CD14-positive monocyte (primary cell): Measurements from ENCODE around the gene FH. TPM values are rescaled to one million over a fixed set of nuclear protein-coding genes. Genes with fewer than 3 reads are reported as not detected.

Source experiments
- DNase-seq, 3 donors: peaks; one replicate each; pipeline ENCODE4 v3.0.0-alpha.2; 2011 to 2022
- H2AFZ ChIP-seq: 2 replicates; pipeline ENCODE4 v1.6.0; 2012; ENCODE audit warnings: mild to moderate bottlenecking, low read depth, low read length, inconsistent platforms; ENCODE audit not compliant: insufficient read depth, poor library complexity, severe bottlenecking
- H3K27ac ChIP-seq, 2 donors: 1 replicate in 1 of 2; 2 replicates in 1 of 2; pipeline ENCODE4 v1.5.1; 2012 to 2013; ENCODE audit warnings: low read length in 2 of 2, control low read depth in 1 of 2, inconsistent platforms in 1 of 2, low read depth in 1 of 2, mild to moderate bottlenecking in 1 of 2
- H3K27me3 ChIP-seq, 2 donors: one replicate each; pipeline versions ENCODE4 v1.6.0 to v1.6.1; 2011 to 2013; ENCODE audit warnings: low read length in 2 of 2; ENCODE audit not compliant: control insufficient read depth in 2 of 2, insufficient read depth in 2 of 2
- H3K36me3 ChIP-seq, 2 donors: replicated peaks in 1 of 2; 1 replicate in 1 of 2; 2 replicates in 1 of 2; pipeline versions ENCODE4 v1.5.1 to v1.6.1; 2012 to 2013; ENCODE audit warnings: low read length in 2 of 2, control low read depth in 1 of 2, inconsistent platforms in 1 of 2, mild to moderate bottlenecking in 1 of 2; ENCODE audit not compliant: insufficient read depth in 2 of 2, control insufficient read depth in 1 of 2
- H3K4me1 ChIP-seq, 2 donors: 1 replicate in 1 of 2; 2 replicates in 1 of 2; pipeline versions ENCODE4 v1.5.1 to v1.6.1; 2012 to 2013; ENCODE audit warnings: low read length in 2 of 2, control low read depth in 1 of 2, inconsistent platforms in 1 of 2, mild to moderate bottlenecking in 1 of 2, moderate library complexity in 1 of 2; ENCODE audit not compliant: insufficient read depth in 2 of 2, control insufficient read depth in 1 of 2
- H3K4me2 ChIP-seq: replicated peaks from 2 replicates; pipeline ENCODE3; 2012; ENCODE audit warnings: low read length, moderate library complexity, mild to moderate bottlenecking; ENCODE audit not compliant: poor library complexity, severe bottlenecking; ENCODE audit errors: extremely low read depth
- H3K4me3 ChIP-seq, 3 experiments: fragments of 200-600 bp in 1 of 3; sonication (generic) in 1 of 3; replicated peaks in 1 of 3; 1 replicate in 2 of 3; 2 replicates in 1 of 3; pipeline ENCODE4 v1.5.1; 2011 to 2013; ENCODE audit warnings: low read length in 3 of 3, mild to moderate bottlenecking in 3 of 3, control low read depth in 2 of 3, low read depth in 2 of 3, inconsistent platforms in 1 of 3, moderate library complexity in 1 of 3
- H3K79me2 ChIP-seq: 2 replicates; pipeline ENCODE4 v1.6.0; 2012; ENCODE audit warnings: mild to moderate bottlenecking, control low read depth, inconsistent platforms, low read length, moderate library complexity; ENCODE audit not compliant: insufficient read depth
- H3K9ac ChIP-seq: 2 replicates; pipeline ENCODE4 v1.6.0; 2017; ENCODE audit warnings: low read length, mild to moderate bottlenecking; ENCODE audit not compliant: insufficient read depth, poor library complexity, severe bottlenecking
- H3K9me3 ChIP-seq, 2 donors: replicated peaks in 1 of 2; 1 replicate in 1 of 2; 2 replicates in 1 of 2; pipeline versions ENCODE4 v1.5.1 to v1.6.1; 2012 to 2013; ENCODE audit warnings: low read length in 2 of 2, control low read depth in 1 of 2; ENCODE audit not compliant: control insufficient read depth in 1 of 2, insufficient read depth in 1 of 2
- H4K20me1 ChIP-seq: 2 replicates; pipeline ENCODE4 v1.6.0; 2012; ENCODE audit warnings: mild to moderate bottlenecking, low read length, control low read depth, moderate library complexity; ENCODE audit not compliant: insufficient read depth
- H3K27ac Mint-ChIP-seq, 7 donors: one replicate each; pipeline ENCODE4 v1.8.0; 2020; ENCODE audit warnings: mild to moderate bottlenecking in 7 of 7, mixed read lengths in 7 of 7, moderate library complexity in 6 of 7, inconsistent platforms in 2 of 7
- H3K27me3 Mint-ChIP-seq, 3 donors: one replicate each; pipeline ENCODE4 v1.8.0; 2021 to 2022; ENCODE audit warnings: low read depth in 3 of 3, mild to moderate bottlenecking in 3 of 3, mixed read lengths in 3 of 3, moderate library complexity in 3 of 3, inconsistent platforms in 1 of 3
- H3K36me3 Mint-ChIP-seq, 2 donors: one replicate each; pipeline ENCODE4 v1.8.0; 2020; ENCODE audit warnings: mixed read lengths in 2 of 2, inconsistent platforms in 1 of 2, mild to moderate bottlenecking in 1 of 2
- H3K4me1 Mint-ChIP-seq: one replicate; pipeline ENCODE4 v1.8.0; 2020; ENCODE audit warnings: mild to moderate bottlenecking, mixed read lengths
- H3K4me3 Mint-ChIP-seq, 2 donors: one replicate each; pipeline ENCODE4 v1.8.0; 2020; ENCODE audit warnings: mild to moderate bottlenecking in 2 of 2, mixed read lengths in 2 of 2, moderate library complexity in 1 of 2
- H3K9me3 Mint-ChIP-seq, 7 donors: one replicate each; pipeline ENCODE4 v1.8.0; 2020 to 2022; ENCODE audit warnings: mixed read lengths in 7 of 7, mild to moderate bottlenecking in 6 of 7, moderate library complexity in 6 of 7, inconsistent platforms in 2 of 7
- CTCF ChIP-seq: fragments of 200-600 bp; IDR thresholded peaks from one replicate; pipeline ENCODE4 v1.8.0; 2022; ENCODE audit warnings: antibody characterized with exemption, mild to moderate bottlenecking
- WGBS: methylation state at CpG from one replicate; pipeline ENCODE4 v1.1.5; 2013; ENCODE audit warnings: missing lambda C conversion rate; ENCODE audit not compliant: insufficient coverage; 5-methylcytosine and 5-hydroxymethylcytosine counted together
- intact Hi-C, 2 donors: fragments of 100-400 bp; cut with micrococcal nuclease; formaldehyde crosslinking; loops; one replicate each; pipeline versions ENCODE4 v1.15.0 to v1.15.1; 2023
- polyA plus RNA-seq, 3 donors: library from polyadenylated mRNA; depleted of rRNA in 1 of 3; unstranded in 2 of 3; stranded (reverse) in 1 of 3; fragments of 300-500 nt in 2 of 3; fragments of >200 nt in 1 of 3; fragmentation: Illumina TruSeq in 2 of 3; gene quantifications; 1 replicate in 2 of 3; 2 replicates in 1 of 3; pipeline ENCODE4 v1.2.3, GENCODE V29; 2012 to 2021

FH gene
- polyA plus RNA-seq, 3 donors: 21.1 to 34.9 (median 32.5) TPM

- peaks cover 51% of the 10 kb centered on the region for H3K79me2 ChIP-seq
- WGBS: no CpG with 5 or more reads among the region's 5 CpGs
These were observed 6.2 kb downstream of the FH start for GRCh38 chr1:241513378-241513777.

GRCh38 chr1:241507189-241507863 lies 12.2 kb downstream of the FH start:
- no peak overlapping the region for H2AFZ ChIP-seq
- TF ChIP-seq CTCF: no peak
- H3K4me1 Mint-ChIP-seq: peaks cover 19% of the 10 kb centered on the region
- no peaks in the 10 kb centered on the region for H3K9me3 Mint-ChIP-seq
- H3K9me3 ChIP-seq: no peaks in the 10 kb centered on the region
- H4K20me1 ChIP-seq: no peaks in the 10 kb centered on the region
- no peaks in the 10 kb centered on the region for H3K27me3 Mint-ChIP-seq
- H3K4me3 Mint-ChIP-seq: peak overlapping the region in 1 of 2 donors; percentile 15
- H3K79me2 ChIP-seq: peaks cover 6% of the 10 kb centered on the region
- peak overlapping the region; percentile 58 to 92 (median 84) for H3K27ac Mint-ChIP-seq
- H3K4me1 ChIP-seq: peaks cover 18 to 19% of the 10 kb centered on the region in 2 donors
- intact Hi-C loops: no loop called here
- WGBS: no CpG with 5 or more reads among the region's 2 CpGs
- peak in 2 of 3 donors; percentile 35 to 42 for DNase-seq
- H3K4me3 ChIP-seq: no peak overlapping the region
- no peaks in the 10 kb centered on the region for H3K27me3 ChIP-seq
- H3K36me3 ChIP-seq: peaks cover 72 to 93% of the 10 kb centered on the region in 2 donors
- peak overlapping the region in 1 of 2 donors; percentile 68 for H3K27ac ChIP-seq
- peaks cover 62 to 71% of the 10 kb centered on the region in 2 donors for H3K36me3 Mint-ChIP-seq
- no peak overlapping the region for H3K9ac ChIP-seq
- H3K4me2 ChIP-seq: peak overlapping the region; percentile 9

More at GRCh38 chr1:241513378-241513777, 6.2 kb downstream of the FH start:
- Histone ChIP-seq H3K9ac (no peak overlapping the region), H3K9me3 (no peaks in the 10 kb centered on the region), H3K4me2 (no peak overlapping the region), H3K27me3 (no peaks in the 10 kb centered on the region), H3K4me1 (peaks cover 8 to 9% of the 10 kb centered on the region in 2 donors), H3K36me3 (peaks cover 51 to 69% of the 10 kb centered on the region in 2 donors), H3K4me3 (no peak overlapping the region), H4K20me1 (no peaks in the 10 kb centered on the region), H3K27ac (no peak overlapping the region), H2AFZ (no peak overlapping the region)
- no peaks in the 10 kb centered on the region for H3K27me3 Mint-ChIP-seq
- peaks cover 7% of the 10 kb centered on the region for H3K4me1 Mint-ChIP-seq
- intact Hi-C loops: no loop called here
- no peaks in the 10 kb centered on the region for H3K9me3 Mint-ChIP-seq
- TF ChIP-seq CTCF: no peak
- no peak overlapping the region for H3K27ac Mint-ChIP-seq
- no peak overlapping the region for H3K4me3 Mint-ChIP-seq
- H3K36me3 Mint-ChIP-seq: peaks cover 51 to 57% of the 10 kb centered on the region in 2 donors
- DNase-seq: no peak
